ENCODE results near the gene PBLD. TPM values are rescaled to one million over a fixed set of nuclear protein-coding genes. Genes with fewer than 3 reads are reported as not detected.

The PBLD gene
- total and polyA plus RNA-seq, 8 donors: 10.7 to 43.6 (median 27.5) TPM

GRCh38 chr10:68365611-68366010 lies 32.9 kb upstream of the PBLD start:
- Histone ChIP-seq H3K27ac (no peak overlapping the region), H3K27me3 (no peaks in the 10 kb centered on the region), H3K4me1 (no peaks in the 10 kb centered on the region), H3K4me3 (no peak overlapping the region), H3K9me3 (no peaks in the 10 kb centered on the region), H3K36me3 (peaks cover 3 to 86% (median 71%) of the 10 kb centered on the region in 4 donors)
- TF ChIP-seq EP300 (IDR thresholded peaks at IDR 0.05) (no peak), POLR2A (IDR thresholded peaks at IDR 0.05) (no peak), POLR2AphosphoS5 (IDR thresholded peaks at IDR 0.05) (no peak)
- TF ChIP-seq, protein P1, sequence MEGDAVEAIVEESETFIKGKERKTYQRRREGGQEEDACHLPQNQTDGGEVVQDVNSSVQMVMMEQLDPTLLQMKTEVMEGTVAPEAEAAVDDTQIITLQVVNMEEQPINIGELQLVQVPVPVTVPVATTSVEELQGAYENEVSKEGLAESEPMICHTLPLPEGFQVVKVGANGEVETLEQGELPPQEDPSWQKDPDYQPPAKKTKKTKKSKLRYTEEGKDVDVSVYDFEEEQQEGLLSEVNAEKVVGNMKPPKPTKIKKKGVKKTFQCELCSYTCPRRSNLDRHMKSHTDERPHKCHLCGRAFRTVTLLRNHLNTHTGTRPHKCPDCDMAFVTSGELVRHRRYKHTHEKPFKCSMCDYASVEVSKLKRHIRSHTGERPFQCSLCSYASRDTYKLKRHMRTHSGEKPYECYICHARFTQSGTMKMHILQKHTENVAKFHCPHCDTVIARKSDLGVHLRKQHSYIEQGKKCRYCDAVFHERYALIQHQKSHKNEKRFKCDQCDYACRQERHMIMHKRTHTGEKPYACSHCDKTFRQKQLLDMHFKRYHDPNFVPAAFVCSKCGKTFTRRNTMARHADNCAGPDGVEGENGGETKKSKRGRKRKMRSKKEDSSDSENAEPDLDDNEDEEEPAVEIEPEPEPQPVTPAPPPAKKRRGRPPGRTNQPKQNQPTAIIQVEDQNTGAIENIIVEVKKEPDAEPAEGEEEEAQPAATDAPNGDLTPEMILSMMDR (IDR thresholded peaks at IDR 0.05): no peak
- DNase-seq: no peak
- 72 to 82% (median 81%) methylated on average over 2 of the region's 2 CpGs for WGBS, 5 donors
- intact Hi-C loops (cut with DNase I; ENCODE audit: low total_unique reads): no loop called here

DNA sequence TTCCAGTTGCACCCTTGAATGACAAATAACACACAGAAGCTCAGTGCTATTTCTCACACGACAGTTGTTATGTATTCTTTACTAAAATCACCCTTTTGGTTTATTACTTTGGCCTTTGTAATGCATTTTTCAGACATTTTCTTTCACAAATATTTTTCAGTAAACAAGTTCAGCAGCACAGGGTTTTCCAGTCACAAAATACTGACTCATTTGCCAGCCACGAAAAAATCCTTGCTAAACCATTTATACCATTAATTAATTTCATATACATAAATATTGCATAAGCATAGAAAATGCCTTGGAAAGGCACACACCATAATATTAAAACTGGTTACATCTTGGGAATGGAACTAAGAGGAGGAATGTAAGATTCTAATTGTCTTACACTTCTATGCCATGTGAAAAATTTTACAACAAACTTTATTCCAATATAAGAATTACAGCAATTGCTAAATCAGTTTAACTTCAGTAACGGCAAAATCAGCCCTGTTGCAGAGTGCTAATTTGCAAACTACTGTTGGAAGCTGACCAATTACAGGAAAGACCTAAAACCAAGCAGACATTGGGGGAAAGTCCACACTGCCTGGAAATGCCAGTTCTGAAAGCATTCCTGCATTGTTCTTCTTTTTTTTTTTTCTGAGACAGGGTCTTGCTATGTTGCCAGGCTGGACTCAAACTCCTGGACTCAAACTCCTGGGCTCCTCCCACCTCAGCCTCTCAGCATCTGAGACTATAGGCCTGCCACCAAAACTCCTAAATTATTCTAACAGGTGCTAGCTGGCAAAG lies 31.6 kb upstream of the PBLD start:
- TF ChIP-seq, protein P1 (IDR thresholded peaks at IDR 0.05): no peak
- TF ChIP-seq POLR2AphosphoS5 (IDR thresholded peaks at IDR 0.05) (no peak), POLR2A (IDR thresholded peaks at IDR 0.05) (no peak), EP300 (IDR thresholded peaks at IDR 0.05) (no peak)
- Histone ChIP-seq H3K4me3 (no peak overlapping the region), H3K9me3 (no peaks in the 10 kb centered on the region), H3K27me3 (no peaks in the 10 kb centered on the region), H3K36me3 (peaks cover 3 to 85% (median 69%) of the 10 kb centered on the region in 4 donors), H3K4me1 (no peaks in the 10 kb centered on the region), H3K27ac (no peak overlapping the region)
- WGBS, 5 donors: 74 to 85% (median 85%) methylated on average over 3 of the region's 3 CpGs
- no peak for DNase-seq
- intact Hi-C loops (cut with DNase I; ENCODE audit: low total_unique reads): no loop called here

DNA sequence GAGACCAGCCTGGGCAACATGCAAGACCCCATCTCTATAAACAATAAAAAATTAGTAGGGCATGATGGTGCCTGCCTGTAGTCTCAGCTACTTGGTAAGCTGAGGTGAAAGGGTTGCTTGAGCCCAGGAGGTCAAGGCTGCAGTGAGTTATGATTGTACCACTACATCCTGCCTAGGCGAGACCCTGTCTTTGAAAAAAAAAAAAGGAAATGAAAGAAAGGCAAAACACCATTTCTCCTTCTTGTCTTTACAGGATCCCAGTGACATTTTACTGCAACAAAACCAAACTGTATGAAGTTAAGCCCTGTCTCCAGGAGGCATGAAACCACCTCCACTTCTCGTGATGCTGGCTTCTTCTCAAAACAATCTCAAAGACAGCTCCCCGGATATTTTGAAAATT lies 29.9 kb upstream of the PBLD start:
- WGBS, 5 donors: 81 to 95% (median 93%) methylated on average over 3 of the region's 3 CpGs

DNA sequence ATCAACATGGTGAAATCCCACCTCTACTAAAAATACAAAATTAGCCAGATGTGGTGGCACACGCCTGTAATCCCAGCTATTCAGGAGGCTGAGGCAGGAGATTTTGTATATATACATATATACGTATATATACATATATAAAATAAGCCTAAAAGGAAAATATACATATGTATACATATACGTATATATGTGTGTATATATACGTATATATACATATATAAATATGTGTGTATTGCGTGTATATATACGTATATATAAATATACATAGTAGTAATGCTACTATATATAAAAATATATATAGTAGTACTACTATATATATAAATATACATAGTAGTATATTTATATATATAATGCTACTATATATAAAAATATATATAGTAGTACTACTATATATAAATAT lies 26.5 kb upstream of the PBLD start:
- no peak for TF ChIP-seq POLR2A (IDR thresholded peaks at IDR 0.05)
- TF ChIP-seq POLR2AphosphoS5 (IDR thresholded peaks at IDR 0.05): no peak
- TF ChIP-seq, protein P1 (IDR thresholded peaks at IDR 0.05): no peak
- no peak for TF ChIP-seq EP300 (IDR thresholded peaks at IDR 0.05)
- Histone ChIP-seq H3K9me3 (no peaks in the 10 kb centered on the region), H3K27ac (no peak overlapping the region), H3K27me3 (no peaks in the 10 kb centered on the region), H3K36me3 (peaks cover 3 to 95% (median 89%) of the 10 kb centered on the region in 4 donors), H3K4me1 (no peaks in the 10 kb centered on the region), H3K4me3 (no peak overlapping the region)
- intact Hi-C loops (cut with DNase I; ENCODE audit: low total_unique reads): no loop called here
- 92 to 97% (median 95%) methylated on average over 6 of the region's 6 CpGs for WGBS, 5 donors
- no peak for DNase-seq

More for the DNA sequence above, 29.9 kb upstream of the PBLD start:
- intact Hi-C loops (cut with DNase I; ENCODE audit: low total_unique reads): no loop called here
- no peak overlapping the region for H3K27ac ChIP-seq
- no peaks in the 10 kb centered on the region for H3K27me3 ChIP-seq
- no peaks in the 10 kb centered on the region for H3K4me1 ChIP-seq
- no peak for DNase-seq
- no peak overlapping the region for H3K4me3 ChIP-seq
- no peaks in the 10 kb centered on the region for H3K9me3 ChIP-seq
- TF ChIP-seq, protein P1 (IDR thresholded peaks at IDR 0.05): no peak
- TF ChIP-seq POLR2AphosphoS5 (IDR thresholded peaks at IDR 0.05): no peak
- H3K36me3 ChIP-seq: peaks cover 3 to 87% (median 71%) of the 10 kb centered on the region in 4 donors

Measured in stomach (tissue), 9 donors.